SK-N-SH (cell line): ENCODE results near the gene RNF168. TPM values are rescaled to one million over a fixed set of nuclear protein-coding genes. Genes with fewer than 3 reads are reported as not detected.

ENCODE experiments used
- CTCF ChIA-PET: fragments of 300-600, 350-600 bp; formaldehyde crosslinking; extraction: SDS; loops from one replicate; lab custom pipeline; 2021; lab: Yijun Ruan, JAX
- POLR2A ChIA-PET: fragments of 350-600 bp; sonication (Branson Sonifier 250); formaldehyde crosslinking; extraction: SDS; loops from one replicate; lab custom pipeline; 2020; ENCODE audit warnings: antibody characterized with exemption, inconsistent platforms; lab: Yijun Ruan, JAX
- DNase-seq: peaks from one replicate; pipeline ENCODE4 v3.0.0; 2012
- H2AFZ ChIP-seq: fragments of 200-600 bp; sonication (generic); 2 replicates; pipeline ENCODE4 v1.8.1; 2016; ENCODE audit warnings: antibody characterized with exemption, mild to moderate bottlenecking, low read depth
- H3F3A ChIP-seq: fragments of 200-600 bp; sonication (generic); replicated peaks from 2 replicates; pipeline ENCODE3; 2016; ENCODE audit warnings: antibody characterized with exemption, mild to moderate bottlenecking; ENCODE audit not compliant: insufficient read depth
- H3K27ac ChIP-seq, 2 experiments: fragments of 200-500 bp in 1 of 2; fragments of 200-600 bp in 1 of 2; sonication (Bioruptor generic) in 1 of 2; sonication (generic), shearing (Covaris generic) in 1 of 2; 2 replicates each; pipeline versions ENCODE4 v1.5.1 to v1.6.1; 2014 to 2016; ENCODE audit warnings: low read depth in 2 of 2, inconsistent platforms in 1 of 2, low read length in 1 of 2, mild to moderate bottlenecking in 1 of 2, mixed read lengths in 1 of 2
- H3K27me3 ChIP-seq: fragments of 200-600 bp; sonication (generic), shearing (Covaris generic); 2 replicates; pipeline ENCODE4 v1.6.1; 2016; ENCODE audit warnings: mixed run types; ENCODE audit not compliant: insufficient read depth
- H3K36me3 ChIP-seq, 2 experiments: fragments of 200-500 bp in 1 of 2; fragments of 200-600 bp in 1 of 2; sonication (Bioruptor generic) in 1 of 2; sonication (generic) in 1 of 2; replicated peaks in 1 of 2; 2 replicates each; pipeline versions ENCODE3 to v1.5.1; 2014 to 2016; ENCODE audit warnings: low read length in 1 of 2, mild to moderate bottlenecking in 1 of 2; ENCODE audit not compliant: insufficient read depth in 2 of 2, control insufficient read depth in 1 of 2
- H3K4me1 ChIP-seq, 2 experiments: fragments of 200-500 bp in 1 of 2; fragments of 200-600 bp in 1 of 2; sonication (Bioruptor generic) in 1 of 2; sonication (generic), shearing (Covaris generic) in 1 of 2; 2 replicates each; pipeline versions ENCODE4 v1.5.1 to v1.6.1; 2014 to 2016; ENCODE audit warnings: low read depth in 1 of 2, low read length in 1 of 2, mixed run types in 1 of 2; ENCODE audit not compliant: insufficient read depth in 2 of 2, control insufficient read depth in 1 of 2
- H3K4me2 ChIP-seq: fragments of 200-600 bp; sonication (generic), shearing (Covaris generic); 2 replicates; pipeline ENCODE4 v1.6.1; 2017; ENCODE audit warnings: mixed run types
- H3K4me3 ChIP-seq, 2 experiments: fragments of 200-500 bp in 1 of 2; fragments of 200-600 bp in 1 of 2; sonication (Bioruptor generic) in 1 of 2; sonication (generic), shearing (Covaris generic) in 1 of 2; 2 replicates each; pipeline versions ENCODE4 v1.5.1 to v1.8.1; 2014 to 2016; ENCODE audit warnings: low read depth in 2 of 2, inconsistent platforms in 1 of 2, low read length in 1 of 2, mild to moderate bottlenecking in 1 of 2, mixed read lengths in 1 of 2, moderate library complexity in 1 of 2
- H3K79me2 ChIP-seq: fragments of 200-600 bp; sonication (generic); 2 replicates; pipeline ENCODE4 v1.8.1; 2017; ENCODE audit warnings: mild to moderate bottlenecking; ENCODE audit not compliant: insufficient read depth
- H3K9ac ChIP-seq: fragments of 200-600 bp; sonication (generic); 2 replicates; pipeline ENCODE4 v1.6.1; 2017; ENCODE audit warnings: mixed run types
- H3K9me2 ChIP-seq: fragments of 200-600 bp; sonication (generic); 2 replicates; pipeline ENCODE4 v1.6.1; 2017; ENCODE audit warnings: mixed run types
- H3K9me3 ChIP-seq: fragments of 200-600 bp; sonication (generic); 2 replicates; pipeline ENCODE4 v1.6.1; 2017; ENCODE audit warnings: mixed run types, mild to moderate bottlenecking, moderate library complexity
- H4K20me1 ChIP-seq: fragments of 200-600 bp; sonication (generic); 2 replicates; pipeline ENCODE4 v1.6.1; 2017; ENCODE audit warnings: mild to moderate bottlenecking, mixed run types; ENCODE audit not compliant: insufficient read depth
- ELF1 ChIP-seq: IDR thresholded peaks from 2 replicates; pipeline ENCODE4 v1.4.0; 2012
- EZH2phosphoT487 ChIP-seq: fragments of 200-600 bp; sonication (generic); IDR thresholded peaks from 2 replicates; pipeline ENCODE4 v1.6.1; 2017; ENCODE audit warnings: low read depth, mixed run types, mild to moderate bottlenecking, antibody characterized with exemption, moderate library complexity, borderline replicate concordance
- FOSL2 ChIP-seq: IDR thresholded peaks from 2 replicates; pipeline ENCODE4 v1.4.0; 2012; ENCODE audit warnings: low read depth, mild to moderate bottlenecking, moderate library complexity, borderline replicate concordance
- GABPA ChIP-seq: IDR thresholded peaks from 2 replicates; pipeline ENCODE4 v1.4.0; 2012; ENCODE audit warnings: low read depth, mild to moderate bottlenecking
- JUND ChIP-seq: IDR thresholded peaks from 2 replicates; pipeline ENCODE4 v1.4.0; 2012
- MAX ChIP-seq: IDR thresholded peaks from 2 replicates; pipeline ENCODE4 v1.4.0; 2012; ENCODE audit warnings: low read depth
- MEF2A ChIP-seq: IDR thresholded peaks from 2 replicates; pipeline ENCODE4 v1.4.0; 2012; ENCODE audit warnings: low read depth, borderline replicate concordance
- RCOR1 ChIP-seq: fragments of 150-350 bp; IDR thresholded peaks from 2 replicates; pipeline ENCODE4 v1.6.1; 2017; ENCODE audit warnings: antibody characterized with exemption, low read length
- RFX5 ChIP-seq: IDR thresholded peaks from 2 replicates; pipeline ENCODE4 v1.6.1; 2012; ENCODE audit warnings: mild to moderate bottlenecking, improper control_type of control experiment, low read length
- RXRA ChIP-seq: IDR thresholded peaks from 2 replicates; pipeline ENCODE4 v1.4.0; 2012; ENCODE audit warnings: low read depth, mild to moderate bottlenecking, borderline replicate concordance
- SIN3A ChIP-seq: IDR thresholded peaks from 2 replicates; pipeline ENCODE4 v1.6.1; 2012; ENCODE audit warnings: low read depth, mild to moderate bottlenecking, low read length, moderate library complexity, borderline replicate concordance
- SMC3 ChIP-seq: IDR thresholded peaks from 2 replicates; pipeline ENCODE4 v1.6.1; 2012; ENCODE audit warnings: low read depth, low read length, improper control_type of control experiment
- TCF12 ChIP-seq: IDR thresholded peaks from 2 replicates; pipeline ENCODE4 v1.4.0; 2012
- YY1 ChIP-seq: IDR thresholded peaks from 2 replicates; pipeline ENCODE4 v1.4.0; 2012; ENCODE audit warnings: low read depth, mild to moderate bottlenecking
- WGBS: methylation state at CpG from one replicate; pipeline ENCODE4 v1.1.6; 2017; ENCODE audit warnings: low lambda C conversion rate; 5-methylcytosine and 5-hydroxymethylcytosine counted together
- polyA plus RNA-seq, 3 experiments: library from polyadenylated mRNA; depleted of rRNA; stranded (reverse); fragments of >200 nt; gene quantifications; 2 replicates each; pipeline ENCODE4 v1.2.3, GENCODE V29; 2012

Gene RNF168
- polyA plus RNA-seq, 1 of the 3 experiments (the other 2 are of a cell fraction), result 1.9 TPM

- H3F3A ChIP-seq, result peaks cover 22% of the 10 kb centered on the region
- peak overlapping the region; percentile 3 to 34; a peak in 3 of 4 replicates for H3K27ac ChIP-seq
- peaks cover 94% of the 10 kb centered on the region for H3K79me2 ChIP-seq
- ChIA-PET CTCF (no interaction called here), POLR2A (no interaction called here)
- WGBS, result 60% methylated on average over 5 of the region's 5 CpGs
- DNase-seq, result no peak
- peaks cover 0 to 4% of the 10 kb centered on the region in 2 experiments; a peak in 1 of 4 replicates for H3K4me1 ChIP-seq
- peaks cover 0 to 10% of the 10 kb centered on the region in 2 experiments for H3K36me3 ChIP-seq
- peak overlapping the region; percentile 20; the same call in 1 of the 2 replicates for H3K9ac ChIP-seq
- TF ChIP-seq MEF2A (no peak), FOSL2 (peak; percentile 28; the same call in 1 of the 2 replicates), ELF1 (0 out of 2 replicates have a peak, but pooled peaks have one; percentile 10), MAX (no peak)
- no peaks in the 10 kb centered on the region for H3K9me3 ChIP-seq
- no peak overlapping the region for H2AFZ ChIP-seq
- peak overlapping the region; percentile 84 for H3K4me2 ChIP-seq
- no peak overlapping the region for H3K4me3 ChIP-seq
- no peaks in the 10 kb centered on the region for H3K27me3 ChIP-seq
- no peaks in the 10 kb centered on the region for H3K9me2 ChIP-seq
- peaks cover 51% of the 10 kb centered on the region for H4K20me1 ChIP-seq
These were observed 4.5 kb downstream of the RNF168 start for GRCh38 chr3:196499061-196499460.

- no peak for DNase-seq
- H3K4me1 ChIP-seq, result peaks cover 0 to 4% of the 10 kb centered on the region in 2 experiments; a peak in 1 of 4 replicates
- H3K4me3 ChIP-seq, result no peak overlapping the region
- H3K9ac ChIP-seq, result no peak overlapping the region
- 98% methylated on average over 8 of the region's 8 CpGs for WGBS
- peaks cover 100% of the 10 kb centered on the region for H3K79me2 ChIP-seq
- H2AFZ ChIP-seq, result no peak overlapping the region
- TF ChIP-seq EZH2phosphoT487, result no peak
- TF ChIP-seq SIN3A, result no peak
- no peak for TF ChIP-seq RCOR1
- no peak for TF ChIP-seq MAX
- TF ChIP-seq SMC3, result no peak
- no peak for TF ChIP-seq JUND
- no peak for TF ChIP-seq TCF12
- TF ChIP-seq RFX5, result no peak
- no peak for TF ChIP-seq YY1
- no peak for TF ChIP-seq GABPA
- TF ChIP-seq RXRA, result no peak
- H3K9me2 ChIP-seq, result no peaks in the 10 kb centered on the region
- H4K20me1 ChIP-seq, result peaks cover 53% of the 10 kb centered on the region
- H3F3A ChIP-seq, result peaks cover 19% of the 10 kb centered on the region
- ChIA-PET CTCF (interaction anchor here (0.6 to 1.3 kb wide), 3 partner anchors 12 to 187 kb away, joined by 3 to 4 read pairs (median 4); no protein-coding TSS in a partner anchor), POLR2A (no interaction called here)
- H3K36me3 ChIP-seq, result peaks cover 0 to 10% of the 10 kb centered on the region in 2 experiments
- H3K9me3 ChIP-seq, result no peaks in the 10 kb centered on the region
- peak overlapping the region; percentile 84 for H3K4me2 ChIP-seq
- peak overlapping the region in 1 of 2 experiments; percentile 34; a peak in 2 of 4 replicates for H3K27ac ChIP-seq
- no peaks in the 10 kb centered on the region for H3K27me3 ChIP-seq
These were observed 5.3 kb downstream of the RNF168 start for GRCh38 chr3:196498297-196498696.
